ENCODE measurements around the gene OSBPL1A.

OSBPL1A gene

GRCh38 chr18:24188120-24188519, 209.5 kb downstream of the OSBPL1A start:
- no peak overlapping the region for H3K27ac ChIP-seq
- no peak for TF ChIP-seq CTCF (conservative IDR thresholded peaks at IDR 0.05)

GRCh38 chr18:24187689-24188088, 209.9 kb downstream of the OSBPL1A start:
- no peak for TF ChIP-seq CTCF (conservative IDR thresholded peaks at IDR 0.05)
- H3K27ac ChIP-seq, result no peak overlapping the region

GRCh38 chr18:24187049-24187448, 210.6 kb downstream of the OSBPL1A start:
- no peak for TF ChIP-seq CTCF (conservative IDR thresholded peaks at IDR 0.05)
- no peak overlapping the region for H3K27ac ChIP-seq

- no peak for TF ChIP-seq CTCF (conservative IDR thresholded peaks at IDR 0.05)
- no peak overlapping the region for H3K27ac ChIP-seq
Observed at GRCh38 chr18:24185805-24186204, 211.8 kb downstream of the OSBPL1A start.

GRCh38 chr18:24181806-24182205, 215.8 kb downstream of the OSBPL1A start:
- H3K27ac ChIP-seq, result no peak overlapping the region
- TF ChIP-seq CTCF (conservative IDR thresholded peaks at IDR 0.05), result no peak

- TF ChIP-seq CTCF (conservative IDR thresholded peaks at IDR 0.05), result no peak
- no peak overlapping the region for H3K27ac ChIP-seq
Observed at GRCh38 chr18:24180048-24180447, 217.6 kb downstream of the OSBPL1A start.

GRCh38 chr18:24177499-24178133, 220.0 kb downstream of the OSBPL1A start:
- no peak overlapping the region for H3K27ac ChIP-seq
- no peak for TF ChIP-seq CTCF (conservative IDR thresholded peaks at IDR 0.05)
